ENCODE measurements around the gene R3HDM2.
"Not testable (repeated sequence)": the region's sequence is repeated elsewhere in the genome, so short reads cannot be mapped to it uniquely, and the experiment has no call there.

R3HDM2 gene

GRCh38 chr12:57320639-57321038 lies 110.2 kb downstream of the R3HDM2 start:
- DNase-seq: no peak

- no peak for DNase-seq
Observed at GRCh38 chr12:57319678-57320469, 111.0 kb downstream of the R3HDM2 start.

GRCh38 chr12:57315681-57316080 lies 115.2 kb downstream of the R3HDM2 start:
- DNase-seq: no peak

- not testable (repeated sequence) for DNase-seq
Observed at GRCh38 chr12:57312287-57312686, 118.6 kb downstream of the R3HDM2 start.

- DNase-seq: peak; percentile 62
Observed at GRCh38 chr12:57309420-57309819, 121.4 kb downstream of the R3HDM2 start.

GRCh38 chr12:57300961-57301584 lies 129.8 kb downstream of the R3HDM2 start:
- no peak for DNase-seq

- DNase-seq: peak; percentile 11
Observed at GRCh38 chr12:57299514-57300016, 131.3 kb downstream of the R3HDM2 start.

GRCh38 chr12:57296291-57296690 lies 134.6 kb downstream of the R3HDM2 start:
- peak; percentile 12 for DNase-seq

GRCh38 chr12:57282073-57282472 lies 148.8 kb downstream of the R3HDM2 start:
- not testable (repeated sequence) for DNase-seq

GRCh38 chr12:57280211-57281062 lies 150.4 kb downstream of the R3HDM2 start:
- peak; percentile 97 for DNase-seq

GRCh38 chr12:57278465-57279381 lies 152.1 kb downstream of the R3HDM2 start:
- DNase-seq: no peak

GRCh38 chr12:57276935-57277563 lies 153.8 kb downstream of the R3HDM2 start:
- peak; percentile 39 for DNase-seq

- not testable (repeated sequence) for DNase-seq
Observed at GRCh38 chr12:57276233-57276632, 154.6 kb downstream of the R3HDM2 start.

- no peak for DNase-seq
Observed at GRCh38 chr12:57273516-57273915, 157.3 kb downstream of the R3HDM2 start.

GRCh38 chr12:57272337-57273151 lies 158.3 kb downstream of the R3HDM2 start:
- DNase-seq: peak; percentile 22

GRCh38 chr12:57270966-57271470 lies 159.8 kb downstream of the R3HDM2 start:
- no peak for DNase-seq

GRCh38 chr12:57268264-57268663 lies 162.6 kb downstream of the R3HDM2 start:
- peak; percentile 49 for DNase-seq

GRCh38 chr12:57266681-57267080 lies 164.2 kb downstream of the R3HDM2 start:
- DNase-seq: no peak

- DNase-seq: no peak
Observed at GRCh38 chr12:57263096-57263495, 167.7 kb downstream of the R3HDM2 start.

GRCh38 chr12:57262126-57262822 lies 168.6 kb downstream of the R3HDM2 start:
- no peak for DNase-seq
